Activated CD4-positive, CD25-positive, alpha-beta regulatory T cell treated with anti-CD3 and anti-CD28 coated beads, Interleukin-2, amount 50 U/mL, for 24 hours (primary cell): ENCODE results near the gene SLC9A3.

Source experiments
- ATAC-seq, 2 donors: fragments of 150-1000 bp; cut with Tn5 transposase; one replicate each; pipeline ENCODE4 v1.10.0; 2021; ENCODE audit warnings: mild to moderate bottlenecking in 1 of 2, moderate library complexity in 1 of 2

SLC9A3 gene

DNA sequence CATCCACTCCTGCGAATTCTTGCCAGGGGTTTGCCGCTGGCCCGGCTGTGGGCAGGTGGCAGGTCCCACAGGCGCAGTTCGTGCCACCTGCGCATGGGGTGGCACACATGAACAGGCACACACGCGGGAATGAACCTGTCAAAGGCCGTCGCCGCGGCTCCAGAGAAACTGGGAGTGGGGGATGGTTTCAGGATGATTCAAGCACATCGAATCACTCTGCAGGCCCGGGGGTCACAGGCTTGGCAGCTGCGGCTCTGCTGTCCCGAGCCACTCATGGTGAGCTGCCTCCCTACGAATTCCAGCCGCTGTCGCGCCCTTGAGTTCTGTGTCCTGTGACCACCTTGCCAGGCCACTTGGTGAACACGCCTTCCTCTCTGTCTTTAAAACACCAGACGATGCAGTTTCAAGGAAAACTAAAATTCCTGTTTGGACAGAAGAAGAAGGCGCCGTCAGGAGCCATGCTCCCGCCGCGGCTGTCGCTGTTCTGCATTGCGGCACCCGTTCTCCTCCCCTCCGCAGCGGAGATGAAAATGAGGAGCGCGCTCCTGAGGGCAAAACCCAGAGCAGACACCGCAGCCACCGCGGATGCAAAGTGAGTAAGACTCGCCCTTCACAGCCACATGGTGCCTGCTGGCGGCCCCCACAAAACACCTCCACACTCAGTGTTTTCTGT lies 96.7 kb downstream of the SLC9A3 start:
- ATAC-seq: no peak

DNA sequence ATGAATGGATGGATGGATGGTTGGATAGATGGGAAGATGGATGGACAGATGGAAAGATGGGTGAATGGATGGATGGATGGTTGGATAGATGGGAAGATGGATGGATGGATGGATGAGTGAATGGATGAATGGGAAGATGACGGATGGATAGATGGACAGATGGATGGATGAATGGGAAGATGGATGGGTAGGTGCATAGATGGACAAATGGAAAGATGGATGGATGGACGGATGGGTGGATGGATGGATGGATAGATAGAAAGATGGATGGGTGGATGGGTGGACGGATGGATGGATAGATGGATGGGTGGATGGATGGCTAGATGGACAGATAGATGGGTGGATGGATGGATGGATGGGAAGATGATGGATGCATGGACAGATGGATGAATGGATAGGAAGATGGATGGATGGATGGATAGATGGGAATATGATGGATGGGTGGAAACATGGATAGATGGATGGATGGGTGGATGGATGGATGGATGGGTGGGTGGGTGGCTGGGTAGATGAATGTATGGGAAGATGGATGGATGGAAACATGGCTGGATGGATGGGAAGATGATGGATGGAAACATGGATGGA lies 97.8 kb downstream of the SLC9A3 start:
- ATAC-seq: no peak

DNA sequence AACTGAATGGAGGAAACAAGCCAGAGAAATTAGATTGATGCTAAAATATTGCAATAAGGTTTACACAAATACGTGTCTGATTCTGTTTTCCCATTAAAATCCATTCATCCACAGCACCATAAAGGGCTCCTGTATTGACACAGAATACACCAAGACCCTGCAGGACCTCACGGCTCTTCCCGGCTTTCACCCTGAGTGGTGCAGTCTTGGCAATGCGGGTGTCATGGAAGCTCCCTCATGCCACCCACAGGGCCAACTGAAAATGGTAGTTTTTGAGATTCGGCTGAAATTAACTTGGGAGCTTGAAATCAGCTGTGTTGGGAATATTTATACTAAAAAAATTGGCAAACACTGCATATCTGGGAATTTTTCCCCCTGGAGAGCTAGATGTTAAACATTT lies 98.5 kb downstream of the SLC9A3 start:
- no peak for ATAC-seq

DNA sequence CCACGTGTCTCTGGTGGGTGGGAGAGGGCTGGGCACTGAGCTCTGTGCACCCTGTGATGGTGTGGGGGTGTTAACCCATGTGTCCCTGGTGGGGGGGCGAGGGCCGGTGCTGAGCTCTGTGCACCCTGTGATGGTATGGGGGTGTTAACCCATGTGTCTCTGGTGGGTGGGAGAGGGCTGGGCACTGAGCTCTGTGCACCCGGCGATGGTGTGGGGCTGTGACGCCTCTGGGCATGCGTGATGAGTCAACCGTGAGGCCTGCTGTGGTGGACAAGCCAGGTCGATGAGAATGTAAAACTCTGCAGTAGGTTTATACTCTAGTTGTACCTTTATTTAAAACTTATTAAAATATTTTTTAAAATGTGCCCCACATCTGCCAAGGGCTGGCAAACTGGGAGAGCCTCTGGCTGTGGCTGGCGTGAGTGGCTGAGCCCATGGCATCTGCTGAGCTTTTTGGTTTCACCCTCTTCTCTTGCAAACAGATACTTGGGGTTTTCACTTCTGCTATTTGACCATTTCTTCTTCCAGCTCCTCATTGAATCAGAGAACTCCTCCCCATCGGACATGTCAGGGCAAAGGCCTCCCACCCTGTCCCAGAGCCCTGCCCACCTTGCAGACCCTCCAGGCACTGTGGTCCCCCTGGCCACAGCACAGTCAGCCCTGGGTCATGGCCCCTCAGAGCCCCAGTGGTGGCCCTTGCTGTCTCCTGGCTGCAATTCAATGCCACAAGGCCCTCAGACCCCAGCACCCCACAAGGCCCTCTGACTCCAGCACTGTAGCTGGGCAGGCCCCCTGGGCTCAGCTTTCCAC lies 99.7 kb downstream of the SLC9A3 start:
- ATAC-seq: no peak

DNA sequence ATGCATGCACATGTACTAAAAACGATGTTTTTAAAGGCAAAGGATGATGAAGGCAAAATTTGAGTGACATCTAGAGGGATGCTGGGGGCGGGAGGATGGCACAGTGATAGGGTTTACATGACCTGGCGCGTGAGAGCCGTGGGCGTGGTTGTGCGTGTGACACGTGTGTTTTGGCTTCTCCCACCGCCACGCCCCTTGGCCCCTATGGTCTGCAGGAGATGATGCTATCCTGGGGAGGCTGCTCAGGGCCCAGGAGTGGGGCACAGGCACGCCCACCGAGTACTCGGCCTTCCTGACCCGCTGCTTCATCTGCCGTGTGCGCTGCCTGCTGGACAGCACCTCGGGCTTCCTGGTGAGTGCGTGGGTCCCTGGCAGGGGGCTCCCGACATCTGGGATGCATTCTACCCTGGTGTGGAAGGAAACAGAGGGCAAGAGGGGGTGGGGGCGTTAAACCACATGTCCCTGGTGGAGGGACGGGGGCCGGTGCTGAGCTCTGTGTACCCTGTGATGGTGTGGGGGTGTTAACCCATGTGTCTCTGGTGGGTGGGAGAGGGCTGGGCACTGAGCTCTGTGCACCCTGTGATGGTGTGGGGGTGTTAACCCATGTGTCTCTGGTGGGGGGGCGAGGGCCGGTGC lies 100.5 kb downstream of the SLC9A3 start:
- no peak for ATAC-seq

DNA sequence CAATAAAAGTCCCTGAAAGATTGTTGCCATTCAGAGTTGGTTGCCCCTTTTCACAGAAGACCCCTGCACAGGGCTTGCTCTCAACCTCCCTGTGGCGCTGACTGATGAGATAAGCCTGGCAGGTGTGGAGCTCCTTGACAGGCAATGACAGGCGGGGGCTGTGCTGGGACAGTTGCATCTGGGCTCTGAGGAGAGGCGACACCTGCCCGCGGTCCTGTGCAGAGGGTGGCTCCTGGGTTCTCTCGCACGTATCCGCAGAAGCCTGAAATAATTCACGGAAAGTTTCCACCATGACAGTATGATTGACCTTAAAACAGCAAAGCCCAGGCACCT lies 101.0 kb downstream of the SLC9A3 start:
- no peak for ATAC-seq

DNA sequence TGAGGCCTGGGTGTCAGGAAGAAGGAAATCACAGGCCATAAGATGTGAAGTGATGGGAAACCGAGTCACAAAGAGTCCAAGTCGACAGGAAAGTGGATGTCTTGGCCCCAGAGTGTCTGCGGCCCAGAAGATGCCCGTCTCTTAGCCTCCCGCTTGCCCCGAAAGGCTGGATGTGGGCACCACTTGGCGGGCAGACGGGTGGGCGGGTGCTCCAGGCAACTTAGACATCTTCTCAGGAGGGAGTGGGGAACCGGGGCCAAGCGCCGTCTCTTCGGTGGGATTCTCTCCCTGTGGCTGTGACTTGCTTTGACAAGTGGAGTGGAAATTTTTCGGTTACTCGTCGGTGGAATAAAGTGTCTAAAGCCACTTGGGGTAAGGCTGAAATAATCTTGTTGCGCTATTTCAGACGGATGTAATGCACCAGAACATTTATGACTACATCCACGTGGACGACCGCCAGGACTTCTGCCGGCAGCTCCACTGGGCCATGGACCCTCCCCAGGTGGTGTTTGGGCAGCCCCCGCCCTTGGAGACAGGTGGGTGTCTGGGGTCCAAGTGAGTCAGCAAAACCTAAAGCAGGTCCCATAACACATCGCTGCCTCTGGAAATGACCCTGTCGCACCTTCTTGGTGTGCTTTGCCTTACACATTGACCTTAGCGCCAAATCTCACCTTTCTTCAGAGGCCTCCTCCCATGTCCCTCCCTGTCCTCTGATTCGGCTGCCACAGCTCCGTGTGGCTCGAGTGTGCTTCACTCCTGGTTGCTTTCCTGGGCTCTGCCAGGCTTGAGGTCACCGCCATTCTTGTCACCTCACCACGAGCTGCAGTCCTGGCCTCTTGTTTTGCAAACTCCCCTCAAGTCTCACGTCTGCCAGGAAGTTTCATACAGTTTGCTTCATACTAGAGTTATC lies 101.7 kb downstream of the SLC9A3 start:
- no peak for ATAC-seq

DNA sequence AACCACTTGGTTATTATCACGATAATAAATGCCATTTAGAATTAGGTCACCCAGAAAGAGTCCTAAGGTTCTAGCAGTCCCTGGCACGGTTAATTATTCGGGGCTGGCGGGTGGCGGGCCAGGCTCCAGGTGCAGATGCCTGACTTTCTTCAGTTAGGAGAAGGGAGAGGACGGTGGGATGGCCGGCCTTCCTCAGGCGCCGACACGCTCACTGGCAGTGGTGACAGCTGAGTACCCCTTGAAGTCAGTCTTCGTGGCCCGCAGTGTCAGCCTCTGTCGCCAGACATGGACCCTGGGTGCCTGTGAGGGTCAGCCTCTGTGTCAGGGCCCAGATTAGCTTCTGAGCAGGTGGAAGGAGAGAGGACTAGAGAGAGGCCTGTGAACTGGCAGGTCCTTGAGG lies 102.3 kb downstream of the SLC9A3 start:
- no peak for ATAC-seq

DNA sequence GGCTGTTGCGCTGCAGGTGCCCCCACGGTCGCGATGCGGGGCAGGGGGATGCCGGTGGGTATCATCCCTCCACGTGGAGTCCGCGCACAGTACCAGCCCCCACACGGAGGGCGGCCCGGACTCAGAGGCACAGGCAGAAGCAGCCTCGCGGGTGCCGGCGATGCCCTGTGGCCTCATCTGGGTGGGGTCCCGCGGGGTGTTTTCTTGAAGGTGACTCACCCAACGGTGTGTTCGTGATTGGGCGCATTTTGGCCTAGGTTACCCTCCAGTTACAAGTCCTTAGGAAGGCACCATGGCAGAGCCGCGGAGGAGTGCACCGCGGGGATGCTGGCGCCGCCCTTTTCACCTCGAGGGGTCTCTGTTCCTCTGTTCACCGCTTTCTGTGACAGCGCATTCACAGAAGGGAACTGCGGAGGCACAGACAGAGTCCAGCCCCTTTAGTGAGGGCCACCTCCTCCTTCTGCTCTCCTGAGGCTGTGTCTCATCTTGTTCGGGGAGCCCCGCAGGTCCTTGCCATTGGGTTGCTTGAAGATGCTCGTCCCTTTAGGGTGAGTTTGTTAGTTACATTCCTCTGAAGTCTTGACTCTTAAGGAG lies 102.9 kb downstream of the SLC9A3 start:
- no peak for ATAC-seq

DNA sequence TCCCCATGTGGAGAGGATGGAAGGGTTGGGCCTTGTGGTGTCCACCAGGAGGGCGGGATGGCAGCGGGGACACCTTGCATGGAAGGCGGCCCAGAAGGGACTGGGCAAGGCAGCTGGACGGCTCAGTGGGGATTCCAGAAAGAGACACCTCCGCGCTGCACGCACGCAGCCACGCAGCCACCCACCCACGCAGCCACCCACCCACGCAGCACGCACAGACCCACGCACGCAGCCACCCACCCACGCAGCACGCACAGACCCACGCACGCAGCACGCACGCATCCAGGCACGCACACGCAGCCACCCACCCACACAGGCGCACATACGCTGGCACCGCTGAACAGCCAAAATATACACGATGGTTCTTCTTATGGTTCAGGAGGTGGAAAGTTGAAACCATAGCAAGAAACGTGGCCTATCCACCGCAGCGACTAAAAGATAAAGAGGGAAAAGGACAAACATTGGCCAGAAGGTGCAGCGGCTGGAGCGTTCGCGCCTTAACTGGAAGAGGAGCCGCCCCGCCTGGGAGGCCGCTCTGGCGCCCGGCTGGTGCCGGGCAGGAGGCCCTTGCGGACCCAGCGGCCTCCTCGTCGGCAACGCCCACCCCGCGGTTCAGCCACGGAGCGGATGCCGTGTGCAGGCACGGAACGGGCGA lies 103.5 kb downstream of the SLC9A3 start:
- ATAC-seq: no peak
